H9 (cell line): Measurements from ENCODE around the gene RAB4B. TPM values are rescaled to one million over a fixed set of nuclear protein-coding genes. Genes with fewer than 3 reads are reported as not detected.

Source experiments
- DNase-seq: peaks from one replicate; pipeline ENCODE4 v3.0.0-alpha.2; 2017
- H2AFZ ChIP-seq: one replicate; pipeline ENCODE4 v1.6.1; 2013; ENCODE audit warnings: mild to moderate bottlenecking, low read length, control low read depth, moderate library complexity
- H2AK5ac ChIP-seq: 2 replicates; pipeline ENCODE4 v1.6.1; 2013; ENCODE audit warnings: low read length, control low read depth, mixed read lengths; ENCODE audit not compliant: insufficient read length
- H2BK120ac ChIP-seq: one replicate; pipeline ENCODE4 v1.6.1; 2013; ENCODE audit warnings: low read depth, mild to moderate bottlenecking, low read length, control low read depth, inconsistent platforms; ENCODE audit not compliant: poor library complexity, severe bottlenecking
- H2BK12ac ChIP-seq: 2 replicates; pipeline ENCODE4 v1.6.1; 2013; ENCODE audit warnings: low read length, control low read depth, mixed read lengths, low read depth; ENCODE audit not compliant: insufficient read length
- H2BK15ac ChIP-seq: 2 replicates; pipeline ENCODE4 v1.6.1; 2013; ENCODE audit warnings: low read depth, low read length, control low read depth
- H2BK20ac ChIP-seq: one replicate; pipeline ENCODE4 v1.6.1; 2013; ENCODE audit warnings: low read depth, mild to moderate bottlenecking, low read length, control low read depth, inconsistent platforms; ENCODE audit not compliant: poor library complexity, severe bottlenecking
- H2BK5ac ChIP-seq: 2 replicates; pipeline ENCODE4 v1.6.1; 2013; ENCODE audit warnings: low read length, control low read depth, mixed read lengths; ENCODE audit not compliant: insufficient read length
- H3K14ac ChIP-seq: 2 replicates; pipeline ENCODE4 v1.6.1; 2013; ENCODE audit warnings: low read length, control low read depth; ENCODE audit not compliant: insufficient read depth
- H3K18ac ChIP-seq: 2 replicates; pipeline ENCODE4 v1.6.1; 2013; ENCODE audit warnings: low read depth, mild to moderate bottlenecking, mixed read lengths, low read length, control low read depth; ENCODE audit not compliant: insufficient read length
- H3K23ac ChIP-seq: 2 replicates; pipeline ENCODE4 v1.6.1; 2013; ENCODE audit warnings: low read length, control low read depth, mixed read lengths, low read depth; ENCODE audit not compliant: insufficient read length
- H3K23me2 ChIP-seq: 2 replicates; pipeline ENCODE4 v1.6.1; 2013; ENCODE audit warnings: low read depth, mild to moderate bottlenecking, mixed read lengths, low read length, control low read depth; ENCODE audit not compliant: insufficient read length, poor library complexity, severe bottlenecking
- H3K27ac ChIP-seq: 2 replicates; pipeline ENCODE4 v1.5.1; 2013; ENCODE audit warnings: low read length, control low read depth, mixed read lengths, low read depth; ENCODE audit not compliant: insufficient read length
- H3K27me3 ChIP-seq: 2 replicates; pipeline ENCODE4 v1.6.1; 2013; ENCODE audit warnings: low read length, control low read depth, inconsistent platforms; ENCODE audit not compliant: insufficient read depth
- H3K4ac ChIP-seq: 2 replicates; pipeline ENCODE4 v1.6.1; 2013; ENCODE audit warnings: low read depth, mild to moderate bottlenecking, control low read depth, inconsistent platforms, low read length, moderate library complexity
- H3K4me1 ChIP-seq: 2 replicates; pipeline ENCODE4 v1.6.1; 2013; ENCODE audit warnings: low read length, control low read depth, inconsistent platforms; ENCODE audit not compliant: insufficient read depth
- H3K4me2 ChIP-seq: 2 replicates; pipeline ENCODE4 v1.6.1; 2013; ENCODE audit warnings: low read length, control low read depth, mixed read lengths; ENCODE audit not compliant: insufficient read length, insufficient read depth
- H3K56ac ChIP-seq: 2 replicates; pipeline ENCODE4 v1.6.1; 2013; ENCODE audit warnings: low read depth, mild to moderate bottlenecking, mixed read lengths, low read length, control low read depth; ENCODE audit not compliant: insufficient read length
- H3K79me1 ChIP-seq: 2 replicates; pipeline ENCODE4 v1.6.1; 2013; ENCODE audit warnings: low read depth, mild to moderate bottlenecking, moderate library complexity, low read length, control low read depth, inconsistent platforms; ENCODE audit not compliant: insufficient read depth, poor library complexity, severe bottlenecking
- H3K79me2 ChIP-seq: 2 replicates; pipeline ENCODE4 v1.6.1; 2013; ENCODE audit warnings: low read length, control low read depth, inconsistent platforms; ENCODE audit not compliant: insufficient read depth
- H3K9ac ChIP-seq: 2 replicates; pipeline ENCODE4 v1.6.1; 2013; ENCODE audit warnings: low read length, control low read depth, mixed read lengths; ENCODE audit not compliant: insufficient read length; ENCODE audit errors: extremely low read depth
- H3K9me3 ChIP-seq: one replicate; pipeline ENCODE4 v1.6.1; 2013; ENCODE audit warnings: low read depth, low read length, inconsistent platforms; ENCODE audit not compliant: control insufficient read depth
- H3T11ph ChIP-seq: one replicate; pipeline ENCODE4 v1.6.1; 2013; ENCODE audit warnings: mild to moderate bottlenecking, low read length, control low read depth, inconsistent platforms
- H4K20me1 ChIP-seq: one replicate; pipeline ENCODE4 v1.6.1; 2013; ENCODE audit not compliant: control insufficient read depth, insufficient read length, insufficient read depth
- H4K5ac ChIP-seq: 2 replicates; pipeline ENCODE4 v1.6.1; 2013; ENCODE audit warnings: low read depth, mild to moderate bottlenecking, mixed read lengths, low read length, control low read depth; ENCODE audit not compliant: insufficient read length
- H4K8ac ChIP-seq: replicated peaks from 2 replicates; pipeline ENCODE4 v1.6.1; 2013; ENCODE audit warnings: low read length, control low read depth, mixed read lengths, low read depth; ENCODE audit not compliant: insufficient read length
- H4K91ac ChIP-seq: 2 replicates; pipeline ENCODE4 v1.6.1; 2013; ENCODE audit warnings: low read depth, mild to moderate bottlenecking, moderate library complexity, mixed read lengths, low read length, control low read depth; ENCODE audit not compliant: insufficient read length
- H3K27ac Mint-ChIP-seq, 3 experiments: 2 replicates in 2 of 3; 3 replicates in 1 of 3; pipeline ENCODE4 v1.8.0; 2020 to 2021; ENCODE audit warnings: mixed read lengths in 3 of 3, mild to moderate bottlenecking in 1 of 3, moderate library complexity in 1 of 3
- H3K27me3 Mint-ChIP-seq: 2 replicates; pipeline ENCODE4 v1.8.0; 2021; ENCODE audit warnings: low read depth, mild to moderate bottlenecking, moderate library complexity, mixed read lengths
- H3K36me3 Mint-ChIP-seq, 3 experiments: 2 replicates in 2 of 3; 3 replicates in 1 of 3; pipeline ENCODE4 v1.8.0; 2020 to 2021; ENCODE audit warnings: low read depth in 3 of 3, mixed read lengths in 3 of 3; ENCODE audit not compliant: insufficient read depth in 1 of 3
- H3K4me1 Mint-ChIP-seq, 2 experiments: 2 replicates each; pipeline ENCODE4 v1.8.0; 2020; ENCODE audit warnings: mixed read lengths in 2 of 2
- H3K4me3 Mint-ChIP-seq, 2 experiments: 2 replicates in 1 of 2; 3 replicates in 1 of 2; pipeline ENCODE4 v1.8.0; 2020 to 2021; ENCODE audit warnings: mild to moderate bottlenecking in 2 of 2, mixed read lengths in 2 of 2, moderate library complexity in 1 of 2
- H3K9me3 Mint-ChIP-seq, 2 experiments: 2 replicates in 1 of 2; 3 replicates in 1 of 2; pipeline ENCODE4 v1.8.0; 2020; ENCODE audit warnings: mild to moderate bottlenecking in 2 of 2, mixed read lengths in 2 of 2, moderate library complexity in 1 of 2
- WGBS: extraction: QIAGEN DNeasy Blood & Tissue Kit; methylation state at CpG from one replicate; pipeline ENCODE4 v1.1.7; 2013; ENCODE audit warnings: missing lambda C conversion rate, low lambda C conversion rate, mixed read lengths; ENCODE audit not compliant: insufficient read length; ENCODE audit errors: extremely low coverage; 5-methylcytosine and 5-hydroxymethylcytosine counted together
- total RNA-seq: library from RNA; stranded (reverse); gene quantifications from 2 replicates; pipeline ENCODE4 v1.2.1, GENCODE V29; 2021
- TF ChIP-seq, protein P1 (sequence below): fragments of 200-600 bp; sonication (generic); conservative IDR thresholded peaks from 3 replicates; pipeline ENCODE4 v1.8.0; 2021; ENCODE audit warnings: antibody characterized with exemption, mild to moderate bottlenecking

Gene RAB4B
- total RNA-seq, 1 experiment from 2014 or later = 26.8 TPM

DNA sequence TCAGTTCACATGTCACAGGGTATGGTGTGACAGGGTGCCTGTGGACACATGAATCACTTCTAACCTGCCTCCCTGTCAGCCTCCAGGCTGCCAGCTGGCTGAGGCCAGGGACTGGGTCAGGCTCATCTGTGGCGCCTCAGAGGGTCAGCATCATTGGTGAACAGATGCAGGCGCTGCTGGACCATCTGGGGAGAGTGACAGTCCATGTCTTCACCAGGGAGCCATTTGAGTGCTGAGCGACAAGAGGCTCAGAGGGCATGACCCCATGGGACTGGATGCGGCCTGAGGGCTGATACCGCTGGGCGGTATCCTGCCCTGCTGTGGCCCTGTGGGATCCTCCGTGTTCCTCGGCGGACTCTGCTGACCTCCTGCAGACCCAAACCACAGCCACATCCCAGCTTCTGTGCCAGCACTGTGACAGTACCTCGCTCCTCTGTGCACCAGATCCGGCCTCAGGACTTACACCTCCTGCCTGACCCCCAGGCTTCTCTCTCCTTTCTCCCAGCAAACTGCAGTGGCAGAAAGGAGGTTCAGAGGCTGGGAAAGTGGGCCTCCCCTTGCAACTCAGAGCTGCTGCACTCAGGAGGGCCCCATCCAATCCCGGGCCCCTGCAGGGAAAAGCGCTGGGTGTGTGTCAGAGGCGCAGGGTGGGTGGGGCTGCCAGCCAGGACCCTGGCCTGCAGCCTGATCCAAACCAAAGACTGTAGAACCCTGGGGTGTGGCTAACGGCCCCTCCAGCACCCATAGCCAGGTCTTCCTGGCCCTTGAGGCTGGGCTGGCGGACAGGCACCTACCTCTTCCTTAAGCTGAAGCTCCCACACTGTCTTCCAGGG, 38.0 kb upstream of the RAB4B start:
- no peak overlapping the region for H2BK12ac ChIP-seq
- H2BK15ac ChIP-seq = no peak overlapping the region
- no peak overlapping the region for H2BK20ac ChIP-seq
- 0 out of 2 replicates have a peak, but pooled peaks cover 2% of the 10 kb centered on the region for H3K4me1 ChIP-seq
- no peak overlapping the region for H3K18ac ChIP-seq
- H3K9ac ChIP-seq = no peak overlapping the region
- no CpG with 5 or more reads among the region's 16 CpGs for WGBS
- H4K20me1 ChIP-seq = no peaks in the 10 kb centered on the region
- no peaks in the 10 kb centered on the region for H3K79me1 ChIP-seq
- no peak overlapping the region for H3K4ac ChIP-seq
- Mint-ChIP-seq H3K4me3 (no peak overlapping the region; a peak in 1 of 5 replicates), H3K9me3 (no peaks in the 10 kb centered on the region), H3K27ac (peak overlapping the region in 2 of 3 experiments; percentile 51 to 92; a peak in 3 of 7 replicates), H3K36me3 (peaks cover 6 to 42% (median 36%) of the 10 kb centered on the region in 3 experiments; a peak in 6 of 7 replicates), H3K27me3 (no peaks in the 10 kb centered on the region), H3K4me1 (peaks cover 7 to 8% of the 10 kb centered on the region in 2 experiments)
- H3K14ac ChIP-seq = no peak overlapping the region
- H3K27me3 ChIP-seq = no peaks in the 10 kb centered on the region
- TF ChIP-seq, protein P1, sequence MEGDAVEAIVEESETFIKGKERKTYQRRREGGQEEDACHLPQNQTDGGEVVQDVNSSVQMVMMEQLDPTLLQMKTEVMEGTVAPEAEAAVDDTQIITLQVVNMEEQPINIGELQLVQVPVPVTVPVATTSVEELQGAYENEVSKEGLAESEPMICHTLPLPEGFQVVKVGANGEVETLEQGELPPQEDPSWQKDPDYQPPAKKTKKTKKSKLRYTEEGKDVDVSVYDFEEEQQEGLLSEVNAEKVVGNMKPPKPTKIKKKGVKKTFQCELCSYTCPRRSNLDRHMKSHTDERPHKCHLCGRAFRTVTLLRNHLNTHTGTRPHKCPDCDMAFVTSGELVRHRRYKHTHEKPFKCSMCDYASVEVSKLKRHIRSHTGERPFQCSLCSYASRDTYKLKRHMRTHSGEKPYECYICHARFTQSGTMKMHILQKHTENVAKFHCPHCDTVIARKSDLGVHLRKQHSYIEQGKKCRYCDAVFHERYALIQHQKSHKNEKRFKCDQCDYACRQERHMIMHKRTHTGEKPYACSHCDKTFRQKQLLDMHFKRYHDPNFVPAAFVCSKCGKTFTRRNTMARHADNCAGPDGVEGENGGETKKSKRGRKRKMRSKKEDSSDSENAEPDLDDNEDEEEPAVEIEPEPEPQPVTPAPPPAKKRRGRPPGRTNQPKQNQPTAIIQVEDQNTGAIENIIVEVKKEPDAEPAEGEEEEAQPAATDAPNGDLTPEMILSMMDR = no peak
- no peak overlapping the region for H3K56ac ChIP-seq
- H4K91ac ChIP-seq = no peak overlapping the region
- H3K79me2 ChIP-seq = no peaks in the 10 kb centered on the region
- no peak overlapping the region for H3K23ac ChIP-seq
- H3K23me2 ChIP-seq = no peaks in the 10 kb centered on the region
- H2AFZ ChIP-seq = no peak overlapping the region
- DNase-seq = no peak
- no peak overlapping the region for H3T11ph ChIP-seq
- H3K4me2 ChIP-seq = no peak overlapping the region
- no peak overlapping the region for H4K5ac ChIP-seq
- no peak overlapping the region for H4K8ac ChIP-seq
- H3K9me3 ChIP-seq = no peaks in the 10 kb centered on the region
- no peak overlapping the region for H3K27ac ChIP-seq
- H2AK5ac ChIP-seq = no peak overlapping the region
- no peak overlapping the region for H2BK120ac ChIP-seq
- H2BK5ac ChIP-seq = no peak overlapping the region
